HepG2 (cell line): ENCODE results near the gene CXorf65. TPM values are rescaled to one million over a fixed set of nuclear protein-coding genes. Genes with fewer than 3 reads are reported as not detected.

Experiments used
- ATAC-seq: fragments of 200-7000 bp; cut with Tn5 transposase; 3 replicates; pipeline ENCODE4 v1.9.1; 2020; ENCODE audit warnings: mild to moderate bottlenecking, moderate library complexity
- BruUV-seq: library from RNA; stranded (reverse); fragments of 400-500 nt; replicated peaks from 2 replicates; lab custom pipeline; 2021; lab: Mats Ljungman, UMichigan
- CTCF ChIA-PET: fragments of 300-600 bp; formaldehyde crosslinking; extraction: SDS; loops from one replicate; lab custom pipeline; 2021; ENCODE audit warnings: low total read pairs, inconsistent platforms, low intra/inter-chr PET ratio; lab: Yijun Ruan, JAX
- POLR2A ChIA-PET: fragments of 350-600 bp; sonication (Branson Sonifier 250); formaldehyde crosslinking; loops from one replicate; lab custom pipeline; 2020; ENCODE audit warnings: antibody characterized with exemption, inconsistent platforms; lab: Yijun Ruan, JAX
- DNase-seq: peaks from one replicate; pipeline ENCODE4 v3.0.0-alpha.2; 2015; ENCODE audit warnings: low spot score
- FAIRE-seq: peaks from 3 replicates; lab custom pipeline; 2011; peaks lifted over from hg19 to GRCh38; lab: Jason Lieb, UNC
- H2AFZ ChIP-seq: one replicate; pipeline ENCODE4 v1.6.1; 2011; ENCODE audit warnings: low read length, inconsistent platforms
- H3K27ac ChIP-seq: fragments of 300-600 bp; 3 replicates; pipeline ENCODE4 v1.8.0; 2011; ENCODE audit warnings: mixed run types, mild to moderate bottlenecking, mixed read lengths, low read length, inconsistent platforms; ENCODE audit not compliant: insufficient read depth; ENCODE audit errors: extremely low read length
- H3K27me3 ChIP-seq, 2 experiments: fragments of 200-600 bp in 1 of 2; 2 replicates in 1 of 2; 3 replicates in 1 of 2; pipeline versions ENCODE4 v1.6.0 to v1.8.0; 2011; ENCODE audit warnings: low read length in 2 of 2, mild to moderate bottlenecking in 2 of 2, moderate library complexity in 2 of 2, inconsistent platforms in 1 of 2; ENCODE audit not compliant: insufficient read depth in 2 of 2, control insufficient read depth in 1 of 2
- H3K36me3 ChIP-seq, 2 experiments: fragments of 200-600 bp in 1 of 2; replicated peaks in 1 of 2; 2 replicates in 1 of 2; 3 replicates in 1 of 2; pipeline versions ENCODE4 v1.5.1 to v1.8.0; 2011; ENCODE audit warnings: low read length in 2 of 2, inconsistent platforms in 1 of 2; ENCODE audit not compliant: insufficient read depth in 2 of 2, control insufficient read depth in 1 of 2
- H3K4me1 ChIP-seq: 2 replicates; pipeline ENCODE4 v1.5.1; 2012; ENCODE audit warnings: low read length, inconsistent platforms; ENCODE audit not compliant: insufficient read depth
- H3K4me2 ChIP-seq: 2 replicates; pipeline ENCODE4 v1.6.0; 2011; ENCODE audit warnings: low read depth, low read length, inconsistent platforms
- H3K4me3 ChIP-seq, 3 experiments: fragments of 200-600 bp in 1 of 3; sonication (generic), shearing (Covaris generic) in 1 of 3; replicated peaks in 1 of 3; 2 replicates each; pipeline ENCODE4 v1.5.1; 2011 to 2016; ENCODE audit warnings: low read length in 3 of 3, inconsistent platforms in 2 of 3, low read depth in 2 of 3, mild to moderate bottlenecking in 2 of 3, control low read depth in 1 of 3, mixed read lengths in 1 of 3; ENCODE audit not compliant: insufficient read depth in 1 of 3
- H3K79me2 ChIP-seq: one replicate; pipeline ENCODE4 v1.6.1; 2011; ENCODE audit warnings: low read length, inconsistent platforms; ENCODE audit not compliant: insufficient read depth
- H3K9ac ChIP-seq: 2 replicates; pipeline ENCODE4 v1.6.0; 2011; ENCODE audit warnings: mild to moderate bottlenecking, low read depth, low read length, inconsistent platforms; ENCODE audit not compliant: insufficient read depth
- H3K9me3 ChIP-seq: 2 replicates; pipeline ENCODE4 v1.5.1; 2012; ENCODE audit warnings: mild to moderate bottlenecking, low read length
- H4K20me1 ChIP-seq: 2 replicates; pipeline ENCODE4 v1.6.0; 2011; ENCODE audit warnings: inconsistent platforms, mild to moderate bottlenecking, low read length, moderate library complexity; ENCODE audit not compliant: insufficient read depth
- CENPX ChIP-seq: sonication (generic); formaldehyde crosslinking; IDR thresholded peaks from 2 replicates; pipeline ENCODE4 v1.9.0; 2021; ENCODE audit warnings: mild to moderate bottlenecking, missing genetic modification reagents, moderate library complexity
- JUNB ChIP-seq: sonication (generic); formaldehyde crosslinking; IDR thresholded peaks from 2 replicates; pipeline ENCODE4 v1.8.0; 2022; ENCODE audit warnings: missing genetic modification reagents, mild to moderate bottlenecking, borderline replicate concordance
- ZNF343 ChIP-seq: sonication (generic); formaldehyde crosslinking; IDR thresholded peaks from 2 replicates; pipeline ENCODE4 v1.4.0; 2020; ENCODE audit warnings: mild to moderate bottlenecking, missing genetic modification reagents
- ZNF546 ChIP-seq: sonication (generic); formaldehyde crosslinking; conservative IDR thresholded peaks from 2 replicates; pipeline ENCODE4 v1.8.1; 2023; ENCODE audit warnings: mild to moderate bottlenecking, missing genetic modification reagents
- ZNF569 ChIP-seq: sonication (generic); formaldehyde crosslinking; IDR thresholded peaks from 2 replicates; pipeline ENCODE4 v1.5.0; 2020; ENCODE audit warnings: mild to moderate bottlenecking, missing genetic modification reagents, moderate library complexity, borderline replicate concordance
- ZNF704 ChIP-seq: sonication (generic); formaldehyde crosslinking; IDR thresholded peaks from 2 replicates; pipeline ENCODE4 v1.8.1; 2023; ENCODE audit warnings: mild to moderate bottlenecking, inconsistent platforms, moderate library complexity, missing genetic modification reagents, borderline replicate concordance
- ZNF749 ChIP-seq: sonication (generic); formaldehyde crosslinking; IDR thresholded peaks from 2 replicates; pipeline ENCODE4 v1.8.0; 2022; ENCODE audit warnings: mild to moderate bottlenecking, missing genetic modification reagents, moderate library complexity, borderline replicate concordance
- ZNF780A ChIP-seq: sonication (generic); formaldehyde crosslinking; IDR thresholded peaks from 2 replicates; pipeline ENCODE4 v1.8.0; 2022; ENCODE audit warnings: mild to moderate bottlenecking, missing genetic modification reagents, moderate library complexity
- WGBS: methylation state at CpG from one replicate; pipeline ENCODE4 v1.1.6; 2017; ENCODE audit warnings: low lambda C conversion rate; 5-methylcytosine and 5-hydroxymethylcytosine counted together
- in situ Hi-C: cut with HindIII; loops from 2 replicates; pipeline ENCODE4 v1.10.0; 2017; ENCODE audit warnings: low pct_unique_long_range_greater_than_20kb; ENCODE audit not compliant: extremely low pct_ligation_motif_present
- intact Hi-C: fragments of 100-400 bp; cut with micrococcal nuclease; formaldehyde crosslinking; loops from one replicate; pipeline ENCODE4 v1.10.0; 2022; ENCODE audit not compliant: unreplicated experiment
- polyA plus RNA-seq, 8 experiments: library from polyadenylated mRNA; depleted of rRNA in 3 of 8; stranded (reverse) in 7 of 8; unstranded in 1 of 8; fragments of >200 nt; fragmentation: Illumina TruSeq in 4 of 8; extraction: Trizol in 4 of 8; gene quantifications; 2 replicates each; pipeline versions ENCODE4 v1.2.1 to v1.2.3, GENCODE V29; 2011 to 2016; ENCODE audit warnings: low read depth in 4 of 8, missing spikeins in 1 of 8, mixed read lengths in 1 of 8; ENCODE audit not compliant: insufficient read depth in 1 of 8
- total RNA-seq, 5 experiments: library from RNA; depleted of rRNA; stranded (reverse); fragments of >200 nt; fragmentation: Illumina TruSeq; extraction: Trizol; gene quantifications; 2 replicates each; pipeline ENCODE4 v1.2.3, GENCODE V29; 2016; ENCODE audit warnings: low read depth in 1 of 5

CXorf65 gene
- total and polyA plus RNA-seq, 2 of the 13 experiments (the other 11 are each of a cell fraction or from before 2014, with no cell fraction given) = not detected

GRCh38 chrX:71140440-71140839, 33.9 kb upstream of the CXorf65 start:
- ChIA-PET CTCF (no interaction called here), POLR2A (no interaction called here)
- no peaks in the 10 kb centered on the region for H3K9me3 ChIP-seq
- H3K4me1 ChIP-seq = no peaks in the 10 kb centered on the region
- no TSS peak for BruUV-seq
- H3K4me2 ChIP-seq = no peak overlapping the region
- in situ Hi-C loops (no loop called here), intact Hi-C loops (no loop called here)
- no peaks in the 10 kb centered on the region for H4K20me1 ChIP-seq
- H3K27me3 ChIP-seq = no peaks in the 10 kb centered on the region
- no peaks in the 10 kb centered on the region for H3K79me2 ChIP-seq
- peaks cover 7 to 20% of the 10 kb centered on the region in 2 experiments; a peak in 3 of 5 replicates for H3K36me3 ChIP-seq
- no peak for ATAC-seq
- no peak overlapping the region for H3K27ac ChIP-seq
- H2AFZ ChIP-seq = no peak overlapping the region
- TF ChIP-seq ZNF343 (CRISPR knock-in tag) (no peak), ZNF780A (CRISPR knock-in tag) (no peak), CENPX (CRISPR knock-in tag) (no peak), ZNF569 (CRISPR knock-in tag) (no peak), ZNF546 (no peak), ZNF749 (CRISPR knock-in tag) (no peak), ZNF704 (CRISPR knock-in tag) (no peak), JUNB (CRISPR knock-in tag) (no peak)
- FAIRE-seq = no peak
- no peak overlapping the region for H3K4me3 ChIP-seq
- WGBS = 80% methylated on average over 2 of the region's 6 CpGs
- H3K9ac ChIP-seq = no peak overlapping the region
- no peak for DNase-seq
